Right cardiac atrium (tissue), 5 donors: ENCODE measurements around the gene DPCD. TPM values are rescaled to one million over a fixed set of nuclear protein-coding genes. Genes with fewer than 3 reads are reported as not detected.
A peak's percentile ranks its signal among the peaks of the same experiment; 100 is the strongest.

Experiments
- ATAC-seq, 2 donors: fragments of 200-7000 bp; cut with Tn5 transposase; one replicate each; pipeline versions ENCODE4 v1.8.0 to v1.9.1; 2020; ENCODE audit warnings: moderate library complexity in 2 of 2, mild to moderate bottlenecking in 1 of 2
- DNase-seq, 3 donors: peaks; one replicate each; pipeline ENCODE4 v3.0.0-alpha.2; 2020
- H3K27ac ChIP-seq: one replicate; pipeline ENCODE4 v1.5.1; 2013; ENCODE audit warnings: mild to moderate bottlenecking, low read length, control low read depth, moderate library complexity
- H3K27me3 ChIP-seq: one replicate; pipeline ENCODE4 v1.6.1; 2013; ENCODE audit not compliant: control insufficient read depth, insufficient read depth
- H3K4me1 ChIP-seq: one replicate; pipeline ENCODE4 v1.6.1; 2013; ENCODE audit warnings: low read length; ENCODE audit not compliant: control insufficient read depth, insufficient read depth
- H3K4me3 ChIP-seq: one replicate; pipeline ENCODE4 v1.5.1; 2013; ENCODE audit warnings: low read length, control low read depth
- H3K9me3 ChIP-seq: one replicate; pipeline ENCODE4 v1.6.1; 2013; ENCODE audit warnings: low read length; ENCODE audit not compliant: control insufficient read depth
- WGBS: extraction: QIAGEN DNeasy Blood & Tissue Kit; methylation state at CpG from one replicate; pipeline ENCODE4 v1.1.7; 2013; 5-methylcytosine and 5-hydroxymethylcytosine counted together
- intact Hi-C, 4 donors: fragments of 100-400 bp; cut with DNase I; formaldehyde crosslinking; loops; one replicate each; pipeline versions ENCODE4 v1.11.0 to v1.14.0; 2022 to 2023
- polyA plus RNA-seq: library from polyadenylated mRNA; stranded (reverse); fragments of 200-250 nt; gene quantifications from one replicate; pipeline ENCODE4 v1.2.3, GENCODE V29; 2013
- total RNA-seq, 4 donors: library from RNA; stranded (reverse); fragmentation: NEBNext Ultra II Directional; extraction: Animal tissue kit (Norgen Biotek cat#: 25700); gene quantifications; one replicate each; pipeline ENCODE4 v1.2.1, GENCODE V29; 2021
- donor health status: healthy with polysubstance abuse.
- donor health status: DM: no; HTN: yes; CAD: no.
- donor health status: DM: no; HTN: no; CAD: no.
- donor health status: DM: no; HTN: yes; CAD: no; lungs with severe emphysema.
- donor health status: DM: yes; HTN: yes; CAD: no.

Gene DPCD
- total and polyA plus RNA-seq, 5 donors, result 15.6 to 29.8 (median 19.6) TPM

- H3K27ac ChIP-seq, result no peak overlapping the region
- 39% methylated on average over 2 of the region's 2 CpGs for WGBS
- no peaks in the 10 kb centered on the region for H3K9me3 ChIP-seq
- DNase-seq (no peak), ATAC-seq (no peak)
- H3K27me3 ChIP-seq, result no peaks in the 10 kb centered on the region
- no peak overlapping the region for H3K4me3 ChIP-seq
- no peaks in the 10 kb centered on the region for H3K4me1 ChIP-seq
- intact Hi-C loops, result loop anchor here in 1 of 4 donors (10.0 kb wide), 1 partner anchor 286 kb away; no protein-coding TSS in a partner anchor
Measured at GRCh38 chr10:101560298-101561067, 27.6 kb upstream of the DPCD start.

GRCh38 chr10:101561068-101561915, 26.8 kb upstream of the DPCD start:
- H3K4me3 ChIP-seq, result no peak overlapping the region
- H3K9me3 ChIP-seq, result no peaks in the 10 kb centered on the region
- H3K4me1 ChIP-seq, result no peaks in the 10 kb centered on the region
- WGBS, result 68% methylated on average over 15 of the region's 15 CpGs
- no peak for DNase-seq
- ATAC-seq, result no peak
- H3K27ac ChIP-seq, result no peak overlapping the region
- no peaks in the 10 kb centered on the region for H3K27me3 ChIP-seq
- intact Hi-C loops, result loop anchor here in 1 of 4 donors (10.0 kb wide), 1 partner anchor 286 kb away; no protein-coding TSS in a partner anchor

GRCh38 chr10:101562231-101562630, 25.9 kb upstream of the DPCD start:
- intact Hi-C loops, result loop anchor here in 1 of 4 donors (10.0 kb wide), 1 partner anchor 287 kb away; no protein-coding TSS in a partner anchor
- H3K27me3 ChIP-seq, result no peaks in the 10 kb centered on the region
- DNase-seq, result no peak
- H3K27ac ChIP-seq, result no peak overlapping the region
- H3K4me3 ChIP-seq, result no peak overlapping the region
- H3K9me3 ChIP-seq, result no peaks in the 10 kb centered on the region
- H3K4me1 ChIP-seq, result no peaks in the 10 kb centered on the region
- no peak for ATAC-seq
- WGBS, result 86% methylated on average over 5 of the region's 5 CpGs

- ATAC-seq (no peak), DNase-seq (no peak)
- Histone ChIP-seq H3K4me3 (no peak overlapping the region), H3K4me1 (no peaks in the 10 kb centered on the region), H3K27me3 (no peaks in the 10 kb centered on the region), H3K9me3 (no peaks in the 10 kb centered on the region), H3K27ac (no peak overlapping the region)
- WGBS, result 59% methylated on average over 3 of the region's 3 CpGs
- intact Hi-C loops, result loop anchor here in 1 of 4 donors (10.0 kb wide), 1 partner anchor 288 kb away; no protein-coding TSS in a partner anchor
Measured at GRCh38 chr10:101563007-101563406, 25.1 kb upstream of the DPCD start.

- no peak overlapping the region for H3K27ac ChIP-seq
- H3K27me3 ChIP-seq, result no peaks in the 10 kb centered on the region
- ATAC-seq (no peak), DNase-seq (no peak)
- 72% methylated on average over 11 of the region's 11 CpGs for WGBS
- intact Hi-C loops, result loop anchor here in 1 of 4 donors (10.0 kb wide), 1 partner anchor 289 kb away; no protein-coding TSS in a partner anchor
- H3K9me3 ChIP-seq, result no peaks in the 10 kb centered on the region
- H3K4me1 ChIP-seq, result no peaks in the 10 kb centered on the region
- H3K4me3 ChIP-seq, result no peak overlapping the region
Measured at GRCh38 chr10:101563497-101564040, 24.6 kb upstream of the DPCD start.

- ATAC-seq, result no peak
- 83% methylated on average over 15 of the region's 15 CpGs for WGBS
- no peak overlapping the region for H3K27ac ChIP-seq
- intact Hi-C loops, result loop anchor here in 1 of 4 donors (10.0 kb wide), 1 partner anchor 290 kb away; no protein-coding TSS in a partner anchor
- H3K4me1 ChIP-seq, result no peaks in the 10 kb centered on the region
- H3K27me3 ChIP-seq, result no peaks in the 10 kb centered on the region
- H3K9me3 ChIP-seq, result no peaks in the 10 kb centered on the region
- H3K4me3 ChIP-seq, result no peak overlapping the region
- DNase-seq, result peak in 1 of 3 donors; percentile 49
Measured at GRCh38 chr10:101564490-101564991, 23.6 kb upstream of the DPCD start.

- no peaks in the 10 kb centered on the region for H3K27me3 ChIP-seq
- no peak for ATAC-seq
- WGBS, result 77% methylated on average over 5 of the region's 5 CpGs
- no peak overlapping the region for H3K27ac ChIP-seq
- DNase-seq, result peak in 1 of 3 donors; percentile 3
- intact Hi-C loops, result loop anchor here in 2 of 4 donors (5.0 to 10.0 kb wide), 2 partner anchors 291 to 348 kb away; no protein-coding TSS in a partner anchor
- H3K4me3 ChIP-seq, result no peak overlapping the region
- H3K9me3 ChIP-seq, result no peaks in the 10 kb centered on the region
- no peaks in the 10 kb centered on the region for H3K4me1 ChIP-seq
Measured at GRCh38 chr10:101565370-101565900, 22.7 kb upstream of the DPCD start.

- Histone ChIP-seq H3K4me1 (no peaks in the 10 kb centered on the region), H3K27ac (no peak overlapping the region), H3K27me3 (no peaks in the 10 kb centered on the region), H3K9me3 (no peaks in the 10 kb centered on the region), H3K4me3 (no peak overlapping the region)
- intact Hi-C loops, result loop anchor here in 2 of 4 donors (5.0 to 10.0 kb wide), 2 partner anchors 291 to 349 kb away; no protein-coding TSS in a partner anchor
- WGBS, result 54% methylated on average over 8 of the region's 8 CpGs
- ATAC-seq (no peak), DNase-seq (peak in 1 of 3 donors; percentile 19)
Measured at GRCh38 chr10:101565936-101566332, 22.2 kb upstream of the DPCD start.

GRCh38 chr10:101566333-101567164, 21.6 kb upstream of the DPCD start:
- peak in 1 of 3 donors; percentile 67 for DNase-seq
- H3K4me3 ChIP-seq, result peak overlapping the region; percentile 8
- H3K27me3 ChIP-seq, result no peaks in the 10 kb centered on the region
- WGBS, result 10% methylated on average over 59 of the region's 59 CpGs
- no peaks in the 10 kb centered on the region for H3K9me3 ChIP-seq
- no peak for ATAC-seq
- H3K4me1 ChIP-seq, result no peaks in the 10 kb centered on the region
- H3K27ac ChIP-seq, result no peak overlapping the region
- intact Hi-C loops, result loop anchor here in 2 of 4 donors (5.0 to 10.0 kb wide), 2 partner anchors 292 to 349 kb away; no protein-coding TSS in a partner anchor
